NCI-H146 (cell line): ENCODE data around the gene SNX33.
"Not testable (repeated sequence)": the region's sequence is repeated elsewhere in the genome, so short reads cannot be mapped to it uniquely, and the experiment has no call there.

Source experiments
- DNase-seq: peaks from one replicate; lab custom pipeline; 2025; lab: John Stamatoyannopoulos, UW

The SNX33 gene

DNA sequence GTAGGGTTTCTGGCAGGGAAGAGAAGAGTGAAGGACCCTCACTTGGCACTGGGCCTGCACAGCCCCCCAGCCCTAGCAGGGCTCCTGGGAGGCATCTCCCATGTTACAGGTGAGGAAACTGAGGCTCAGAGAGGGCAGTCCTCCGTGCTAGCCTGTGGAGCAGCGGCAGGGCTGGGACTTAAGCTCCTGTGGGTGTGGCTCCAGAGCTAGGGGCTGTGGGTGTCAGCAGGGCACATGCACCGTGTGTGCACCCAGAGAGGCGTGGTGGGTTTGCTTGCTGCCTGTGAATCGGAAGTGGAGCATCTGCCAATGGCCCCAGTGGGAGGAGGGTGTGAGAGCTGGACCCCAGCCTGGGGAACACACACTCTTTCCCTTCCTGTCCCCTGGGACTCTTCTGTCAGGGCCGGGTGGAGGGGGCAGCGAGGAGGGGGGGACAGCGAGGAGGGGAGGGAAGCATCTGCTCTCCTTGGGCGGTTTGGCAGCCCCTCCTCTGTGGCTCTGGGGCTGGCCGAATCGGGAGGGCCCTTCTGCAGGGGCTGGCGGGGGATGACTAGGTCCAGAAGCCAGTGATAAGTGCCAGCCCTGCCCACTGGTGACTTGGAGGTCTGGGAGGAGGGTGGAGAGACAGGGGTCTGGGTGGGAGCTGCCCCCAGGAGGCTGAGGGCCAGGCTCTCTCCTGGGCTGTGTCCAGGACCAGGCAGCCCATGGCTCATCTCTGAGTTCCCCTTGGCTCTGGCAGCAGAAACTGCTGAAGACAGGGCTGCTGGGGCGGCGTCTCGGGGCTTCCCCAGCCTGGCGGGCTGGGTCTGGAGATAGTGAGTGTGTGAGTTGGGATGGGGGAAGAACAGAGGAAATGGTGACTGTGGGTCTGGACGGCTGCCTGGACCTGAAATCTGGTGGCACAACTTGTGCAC lies 52.5 kb downstream of the SNX33 start:
- not testable (repeated sequence) for DNase-seq

DNA sequence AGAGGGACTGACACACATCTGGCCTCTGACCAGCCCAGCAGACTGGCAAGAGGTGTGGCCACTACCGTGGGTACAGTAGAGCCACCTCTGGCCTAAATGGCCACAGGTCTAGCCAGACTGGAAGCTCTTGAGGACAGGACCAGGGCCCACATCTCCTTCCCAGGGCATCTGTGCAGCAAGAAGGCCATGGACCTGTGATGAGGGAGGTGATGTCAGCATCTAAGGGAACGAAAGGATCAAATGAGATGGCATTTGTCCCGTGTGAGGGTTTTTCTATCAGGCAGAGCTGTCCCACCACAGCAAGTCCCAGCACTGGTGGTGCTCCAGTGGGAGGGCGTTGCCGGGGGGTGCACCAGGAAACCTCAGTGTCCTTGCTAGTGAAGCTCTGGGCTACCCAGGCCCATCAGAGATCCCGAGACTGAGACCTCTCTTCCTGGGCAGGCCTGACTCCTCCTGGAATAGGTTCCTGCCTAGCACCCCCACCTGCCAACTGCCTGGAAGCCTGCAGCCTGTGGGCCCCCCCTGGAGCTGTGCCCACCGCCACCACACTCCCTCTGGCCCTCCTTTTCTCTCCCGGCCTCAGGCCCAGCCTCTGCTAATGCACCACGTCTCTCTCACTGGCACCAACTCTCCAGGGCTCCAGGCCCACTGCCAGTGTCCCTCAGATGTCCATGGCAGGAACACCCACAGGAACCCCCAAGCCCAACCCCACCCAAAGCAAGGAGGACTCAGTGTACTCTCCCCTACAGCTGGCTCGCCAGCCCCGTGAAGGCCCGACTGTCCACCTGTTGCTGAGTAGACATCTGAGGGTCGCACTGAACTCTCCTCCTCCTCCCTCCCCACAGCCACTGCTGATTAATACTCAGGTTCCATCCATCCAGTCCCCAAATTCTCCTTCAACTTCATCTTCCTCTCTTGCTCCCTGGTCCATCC lies 53.6 kb downstream of the SNX33 start:
- DNase-seq = not testable (repeated sequence)

DNA sequence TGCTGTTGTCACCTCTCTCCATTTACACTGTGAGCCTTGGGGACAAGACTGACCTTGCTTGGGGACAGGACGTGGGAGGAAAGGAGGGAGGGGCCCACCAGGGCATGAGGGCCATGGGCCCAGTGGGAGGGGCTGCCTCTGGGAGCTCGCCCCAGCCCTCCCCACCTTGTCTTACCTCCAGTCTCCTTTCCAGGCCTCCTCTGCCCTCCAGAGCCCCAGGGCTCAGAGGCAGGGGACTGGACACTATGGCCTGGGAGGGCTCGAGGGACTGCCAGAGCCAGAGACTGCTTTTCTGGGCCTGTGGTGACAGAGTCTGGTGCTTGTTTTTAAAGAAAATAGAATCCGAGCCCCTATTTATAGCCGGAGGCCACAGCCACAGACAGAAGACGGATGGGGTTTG lies 54.7 kb downstream of the SNX33 start:
- DNase-seq = no peak

DNA sequence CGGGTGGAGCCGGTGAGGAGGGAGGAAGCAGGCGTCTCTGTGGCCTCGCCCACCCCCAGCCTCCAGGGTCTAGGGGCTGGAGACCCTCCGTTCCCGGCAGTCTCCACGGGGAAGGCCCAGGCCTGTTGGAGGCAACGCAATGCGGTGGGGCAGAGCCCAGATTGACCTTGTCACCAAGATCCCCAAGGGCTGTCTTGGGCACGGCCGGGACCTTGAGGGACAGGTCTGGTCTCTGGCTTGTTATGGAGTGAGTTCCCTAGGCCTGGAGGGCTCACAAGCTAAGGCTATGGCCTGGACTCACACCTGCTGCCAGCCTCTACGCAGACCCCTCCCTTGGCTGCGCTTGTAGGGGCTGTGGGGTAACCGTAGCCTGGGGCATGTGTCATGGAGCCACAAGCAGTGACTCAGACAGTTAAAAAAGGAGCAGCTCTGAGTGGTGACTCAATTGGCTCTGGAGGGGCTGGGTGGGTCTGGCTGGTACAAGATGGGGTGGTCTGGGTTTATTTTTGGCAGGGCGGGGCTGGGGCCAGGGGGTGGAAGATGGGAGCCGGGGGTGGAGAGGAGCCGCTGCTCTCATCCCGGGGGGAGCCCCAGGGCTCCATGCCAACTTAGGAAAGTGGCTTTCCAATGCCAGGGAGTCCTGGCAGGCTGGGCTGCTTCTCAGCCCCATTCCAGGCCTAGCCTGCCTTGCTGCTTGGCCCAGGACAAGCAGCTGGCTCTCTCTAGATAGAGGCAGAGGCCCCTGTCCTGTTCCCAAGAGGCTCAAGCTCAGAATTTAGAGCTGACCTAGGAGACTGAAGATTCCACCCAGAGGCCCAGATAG lies 55.9 kb downstream of the SNX33 start:
- not testable (repeated sequence) for DNase-seq

GRCh38 chr15:75704263-75704615 lies 56.5 kb downstream of the SNX33 start:
- no peak for DNase-seq

GRCh38 chr15:75704618-75705017 lies 56.9 kb downstream of the SNX33 start:
- no peak for DNase-seq

DNA sequence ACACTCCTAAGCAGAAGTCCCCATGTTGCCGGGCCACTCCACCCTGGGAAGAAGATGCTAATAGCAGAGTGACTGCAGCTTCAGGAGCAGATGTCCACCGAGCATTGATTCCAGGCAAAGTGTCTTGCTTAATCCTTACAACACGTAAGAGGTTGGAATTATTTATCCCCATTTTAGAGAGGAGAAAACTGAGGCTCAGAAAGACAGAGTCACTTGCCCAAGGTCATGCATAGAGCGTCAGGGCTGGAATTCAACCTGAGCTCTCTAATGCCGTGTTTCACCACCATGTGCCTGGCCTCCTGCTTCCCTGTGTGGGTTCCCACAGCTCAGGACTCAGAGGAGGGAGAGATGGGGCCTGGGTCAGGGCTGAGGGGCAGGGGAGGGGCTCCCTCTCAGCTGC lies 57.7 kb downstream of the SNX33 start:
- not testable (repeated sequence) for DNase-seq

GRCh38 chr15:75705854-75706681 lies 58.4 kb downstream of the SNX33 start:
- DNase-seq = no peak

DNA sequence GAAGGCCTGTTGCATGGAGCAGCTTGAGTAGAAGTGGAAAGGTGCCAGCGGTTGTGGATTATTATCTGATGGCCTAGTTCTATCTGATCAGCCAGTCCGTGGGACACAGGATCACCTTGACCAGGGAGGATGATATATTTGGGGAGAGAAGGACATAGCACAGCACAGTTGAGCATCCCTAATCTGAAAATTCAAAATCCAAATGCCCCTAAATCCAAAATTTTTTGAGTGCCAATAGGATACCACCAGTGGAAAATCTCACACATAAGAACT lies 58.9 kb downstream of the SNX33 start:
- no peak for DNase-seq

DNA sequence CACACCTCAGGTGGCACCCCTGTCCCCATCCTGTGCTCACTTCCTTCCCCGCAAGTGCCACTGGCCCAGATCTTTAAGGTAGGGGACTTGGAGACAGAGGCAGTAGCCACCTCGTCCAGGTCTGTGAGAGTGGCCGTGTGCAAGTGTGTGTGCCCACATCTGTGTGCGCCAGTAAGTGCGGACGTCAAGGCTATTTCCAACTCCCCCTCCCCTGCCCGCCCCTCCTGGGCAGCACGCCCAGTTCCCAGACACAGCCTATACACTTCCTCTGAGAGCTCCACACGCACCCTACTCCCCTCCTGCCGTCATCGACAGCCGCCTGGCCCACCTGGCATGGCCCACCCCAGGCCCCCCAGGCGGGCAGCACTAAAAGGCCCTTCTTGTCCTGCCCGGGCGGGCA lies 61.7 kb downstream of the SNX33 start:
- DNase-seq = not testable (repeated sequence)

DNA sequence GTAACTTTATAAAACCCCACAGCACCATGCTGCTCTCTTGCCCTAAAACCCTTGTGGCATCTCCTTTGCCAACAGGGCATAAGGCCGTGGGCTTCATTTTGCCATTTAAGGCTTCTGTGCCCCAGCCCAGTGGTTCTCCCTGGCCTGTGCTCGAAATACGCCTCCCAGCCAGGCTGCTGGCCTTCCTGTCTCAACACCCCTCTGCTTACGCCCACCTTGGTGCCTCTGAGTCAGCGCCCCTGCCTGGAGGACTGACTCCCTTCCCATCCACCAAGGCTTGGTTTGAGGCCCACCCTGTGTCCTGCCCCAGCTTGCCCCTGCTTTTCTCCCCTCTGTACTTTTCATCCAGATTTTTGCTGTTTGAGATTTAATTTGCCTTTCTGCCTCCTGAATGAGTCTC lies 63.2 kb downstream of the SNX33 start:
- not testable (repeated sequence) for DNase-seq

- not testable (repeated sequence) for DNase-seq
These were observed 63.8 kb downstream of the SNX33 start for GRCh38 chr15:75711495-75711894.
